ENCODE measurements around the gene SIL1. TPM values are rescaled to one million over a fixed set of nuclear protein-coding genes. Genes with fewer than 3 reads are reported as not detected.

The SIL1 gene
- total and polyA plus RNA-seq, 10 donors = 23.4 to 42.3 (median 32.6) TPM

DNA sequence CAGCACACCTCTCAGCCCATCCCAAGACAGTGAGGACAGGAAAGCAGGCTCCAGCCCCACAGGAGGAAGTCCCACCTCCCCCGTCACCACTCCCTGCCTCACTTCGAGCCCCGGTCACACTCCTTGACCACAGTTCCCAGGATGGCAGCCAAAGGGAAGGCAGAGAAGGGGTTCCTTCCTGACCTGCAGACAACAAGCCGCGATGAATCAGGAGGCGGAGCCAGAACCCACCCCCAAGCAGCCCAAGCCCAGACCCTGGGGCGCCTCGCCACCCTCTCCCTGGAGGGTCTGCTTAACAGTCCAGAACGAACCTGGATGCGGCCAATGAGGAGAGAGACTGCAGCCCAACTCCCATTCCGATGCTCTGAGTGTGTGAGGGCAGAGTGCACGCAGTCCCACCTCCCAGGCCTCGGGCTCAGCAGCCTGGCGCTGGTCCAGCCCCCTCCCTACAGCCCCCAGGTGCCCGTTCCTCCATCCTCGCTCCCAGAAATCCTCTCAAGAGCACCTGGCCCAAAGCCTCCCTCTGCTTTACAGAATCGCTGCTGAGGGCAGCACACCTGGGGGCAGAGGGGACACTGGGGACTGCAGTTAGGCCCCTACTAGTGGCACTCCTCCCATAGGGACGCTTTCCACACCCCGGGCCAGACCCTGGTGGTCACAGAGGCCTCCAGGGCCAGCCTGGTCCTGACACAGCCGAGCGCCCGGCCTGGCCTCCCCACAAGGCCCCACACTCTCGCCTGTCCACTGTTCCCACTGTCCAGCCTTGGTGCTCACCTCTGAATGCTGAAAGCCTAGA is 253.4 kb downstream of the SIL1 start:
- DNase-seq = peak; percentile 58
- WGBS, 5 donors = 71 to 79% (median 74%) methylated on average over 22 to 23 of the region's 23 CpGs
- intact Hi-C loops (cut with DNase I; ENCODE audit: low total_unique reads) = no loop called here
- Histone ChIP-seq H3K4me3 (no peak overlapping the region), H3K9me3 (no peaks in the 10 kb centered on the region), H3K36me3 (peaks cover 0 to 59% (median 15%) of the 10 kb centered on the region in 6 donors), H3K4me1 (peaks cover 0 to 9% (median 0%) of the 10 kb centered on the region in 6 donors), H3K27me3 (replicated peaks in 1 of 7) (no peaks in the 10 kb centered on the region), H3K27ac (no peak overlapping the region)
- TF ChIP-seq POLR2A (IDR thresholded peaks at IDR 0.05) (no peak), POLR2AphosphoS5 (IDR thresholded peaks at IDR 0.05) (peak in 2 of 3 donors; percentile 7 to 25)
- TF ChIP-seq, protein P1, sequence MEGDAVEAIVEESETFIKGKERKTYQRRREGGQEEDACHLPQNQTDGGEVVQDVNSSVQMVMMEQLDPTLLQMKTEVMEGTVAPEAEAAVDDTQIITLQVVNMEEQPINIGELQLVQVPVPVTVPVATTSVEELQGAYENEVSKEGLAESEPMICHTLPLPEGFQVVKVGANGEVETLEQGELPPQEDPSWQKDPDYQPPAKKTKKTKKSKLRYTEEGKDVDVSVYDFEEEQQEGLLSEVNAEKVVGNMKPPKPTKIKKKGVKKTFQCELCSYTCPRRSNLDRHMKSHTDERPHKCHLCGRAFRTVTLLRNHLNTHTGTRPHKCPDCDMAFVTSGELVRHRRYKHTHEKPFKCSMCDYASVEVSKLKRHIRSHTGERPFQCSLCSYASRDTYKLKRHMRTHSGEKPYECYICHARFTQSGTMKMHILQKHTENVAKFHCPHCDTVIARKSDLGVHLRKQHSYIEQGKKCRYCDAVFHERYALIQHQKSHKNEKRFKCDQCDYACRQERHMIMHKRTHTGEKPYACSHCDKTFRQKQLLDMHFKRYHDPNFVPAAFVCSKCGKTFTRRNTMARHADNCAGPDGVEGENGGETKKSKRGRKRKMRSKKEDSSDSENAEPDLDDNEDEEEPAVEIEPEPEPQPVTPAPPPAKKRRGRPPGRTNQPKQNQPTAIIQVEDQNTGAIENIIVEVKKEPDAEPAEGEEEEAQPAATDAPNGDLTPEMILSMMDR (IDR thresholded peaks at IDR 0.05 in 8 of 11, conservative IDR thresholded peaks at IDR 0.05 in 3 of 11) = no peak

DNA sequence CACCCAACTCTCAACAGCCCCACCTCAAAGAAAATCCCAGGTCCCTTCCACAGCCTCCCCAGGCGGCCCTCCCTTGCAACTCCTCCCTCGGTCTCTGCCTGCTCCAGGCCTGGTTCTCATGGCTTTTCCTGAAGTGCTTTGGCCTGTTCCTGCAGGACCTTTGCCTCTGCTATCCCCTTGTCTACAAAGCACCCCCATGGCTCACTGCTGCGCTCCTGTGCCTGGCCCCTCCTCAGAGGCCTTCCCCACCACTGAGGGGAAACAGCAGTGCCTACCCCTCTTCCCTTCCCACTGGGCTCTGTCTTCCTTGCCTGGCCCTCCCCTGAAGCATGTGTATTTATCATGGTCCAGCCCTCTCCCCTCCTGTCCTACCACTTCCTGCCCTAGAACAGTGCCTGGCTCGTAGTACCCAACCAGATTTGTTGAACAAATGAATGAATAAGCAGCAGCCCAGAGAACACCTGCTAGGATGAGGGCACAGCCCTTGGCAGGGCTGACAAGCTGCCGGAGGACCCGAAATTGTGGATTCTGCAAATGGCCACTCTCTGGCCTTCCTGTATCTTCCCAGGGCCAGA is 254.5 kb downstream of the SIL1 start:
- WGBS, 5 donors = 77 to 90% (median 82%) methylated on average over 6 of the region's 6 CpGs
- H3K9me3 ChIP-seq = no peaks in the 10 kb centered on the region
- H3K4me3 ChIP-seq = no peak overlapping the region
- no peak overlapping the region for H3K27ac ChIP-seq
- H3K4me1 ChIP-seq = peaks cover 0 to 9% (median 0%) of the 10 kb centered on the region in 6 donors
- no peaks in the 10 kb centered on the region for H3K27me3 ChIP-seq (replicated peaks in 1 of 7)
- TF ChIP-seq POLR2AphosphoS5 (IDR thresholded peaks at IDR 0.05) = peak in 1 of 3 donors; percentile 1
- TF ChIP-seq, protein P1 (IDR thresholded peaks at IDR 0.05 in 8 of 11, conservative IDR thresholded peaks at IDR 0.05 in 3 of 11) = no peak
- DNase-seq = no peak
- peaks cover 0 to 52% (median 15%) of the 10 kb centered on the region in 6 donors for H3K36me3 ChIP-seq
- intact Hi-C loops (cut with DNase I; ENCODE audit: low total_unique reads) = no loop called here

DNA sequence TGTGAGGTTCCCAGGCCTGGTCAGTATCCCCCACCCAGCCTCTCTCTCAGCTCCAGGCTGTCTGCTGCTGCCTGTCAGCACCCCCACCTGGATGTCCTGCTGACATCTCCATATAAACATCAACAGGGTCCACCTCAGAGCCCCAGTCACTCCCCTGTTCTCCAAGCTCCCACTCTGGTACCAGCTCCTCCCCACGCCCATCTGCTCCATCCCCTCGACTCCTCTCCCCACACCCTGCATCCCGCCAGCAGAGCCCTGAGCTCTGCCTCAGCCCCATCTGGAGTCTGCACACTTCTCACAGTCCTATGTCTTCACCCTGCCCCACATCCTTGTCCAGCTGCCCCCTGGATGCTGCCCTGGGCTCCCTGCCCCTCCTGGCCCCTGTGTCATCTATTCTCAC is 255.3 kb downstream of the SIL1 start:
- intact Hi-C loops (cut with DNase I; ENCODE audit: low total_unique reads) = no loop called here
- TF ChIP-seq, protein P1 (IDR thresholded peaks at IDR 0.05 in 8 of 11, conservative IDR thresholded peaks at IDR 0.05 in 3 of 11) = no peak
- no peak for TF ChIP-seq POLR2AphosphoS5 (IDR thresholded peaks at IDR 0.05)
- TF ChIP-seq POLR2A (IDR thresholded peaks at IDR 0.05) = no peak

DNA sequence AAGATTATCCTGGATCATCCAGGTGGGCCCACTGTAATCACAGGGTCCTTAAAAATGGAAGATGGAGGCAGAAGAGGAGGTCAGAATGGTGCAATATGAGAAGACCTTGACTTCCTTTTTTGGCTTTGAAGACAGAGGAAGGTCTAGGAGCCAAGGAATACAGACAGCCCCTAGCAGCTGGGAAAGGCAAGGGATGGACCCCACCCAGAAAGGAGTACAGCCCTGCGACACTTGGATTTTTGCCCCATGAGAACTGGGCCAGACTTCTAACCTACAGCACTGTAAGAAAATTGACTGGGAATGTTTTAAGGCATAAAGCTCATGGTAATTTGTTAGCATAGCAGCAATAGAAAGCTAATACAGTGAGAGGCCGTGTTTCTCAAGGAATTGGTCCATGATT is 256.1 kb downstream of the SIL1 start:
- WGBS, 5 donors = 93 to 98% (median 96%) methylated on average over 2 of the region's 2 CpGs
- Histone ChIP-seq H3K27ac (no peak overlapping the region), H3K36me3 (peaks cover 0 to 36% (median 13%) of the 10 kb centered on the region in 6 donors), H3K9me3 (no peaks in the 10 kb centered on the region), H3K4me1 (peaks cover 0 to 19% (median 3%) of the 10 kb centered on the region in 6 donors), H3K4me3 (no peak overlapping the region), H3K27me3 (replicated peaks in 1 of 7) (no peaks in the 10 kb centered on the region)
- intact Hi-C loops (cut with DNase I; ENCODE audit: low total_unique reads) = no loop called here
- no peak for TF ChIP-seq POLR2A (IDR thresholded peaks at IDR 0.05)
- no peak for TF ChIP-seq POLR2AphosphoS5 (IDR thresholded peaks at IDR 0.05)
- TF ChIP-seq, protein P1 (IDR thresholded peaks at IDR 0.05 in 8 of 11, conservative IDR thresholded peaks at IDR 0.05 in 3 of 11) = no peak
- DNase-seq = no peak

More for the DNA sequence above, 255.3 kb downstream of the SIL1 start:
- Histone ChIP-seq H3K36me3 (peaks cover 0 to 44% (median 15%) of the 10 kb centered on the region in 6 donors), H3K4me1 (peaks cover 0 to 13% (median 0%) of the 10 kb centered on the region in 6 donors), H3K27ac (no peak overlapping the region), H3K9me3 (no peaks in the 10 kb centered on the region), H3K4me3 (no peak overlapping the region), H3K27me3 (replicated peaks in 1 of 7) (no peaks in the 10 kb centered on the region)
- WGBS, 5 donors = 90 to 97% (median 93%) methylated on average over 3 of the region's 3 CpGs
- no peak for DNase-seq

Measured in spleen (tissue), 11 donors.